ENCODE measurements around the gene TECR. TPM values are rescaled to one million over a fixed set of nuclear protein-coding genes. Genes with fewer than 3 reads are reported as not detected.

TECR gene
- total and polyA plus RNA-seq, 9 of the 15 experiments (the other 6 are each of a cell fraction or from before 2014, with no cell fraction given), result 29.3 to 211 (median 81.4) TPM

DNA sequence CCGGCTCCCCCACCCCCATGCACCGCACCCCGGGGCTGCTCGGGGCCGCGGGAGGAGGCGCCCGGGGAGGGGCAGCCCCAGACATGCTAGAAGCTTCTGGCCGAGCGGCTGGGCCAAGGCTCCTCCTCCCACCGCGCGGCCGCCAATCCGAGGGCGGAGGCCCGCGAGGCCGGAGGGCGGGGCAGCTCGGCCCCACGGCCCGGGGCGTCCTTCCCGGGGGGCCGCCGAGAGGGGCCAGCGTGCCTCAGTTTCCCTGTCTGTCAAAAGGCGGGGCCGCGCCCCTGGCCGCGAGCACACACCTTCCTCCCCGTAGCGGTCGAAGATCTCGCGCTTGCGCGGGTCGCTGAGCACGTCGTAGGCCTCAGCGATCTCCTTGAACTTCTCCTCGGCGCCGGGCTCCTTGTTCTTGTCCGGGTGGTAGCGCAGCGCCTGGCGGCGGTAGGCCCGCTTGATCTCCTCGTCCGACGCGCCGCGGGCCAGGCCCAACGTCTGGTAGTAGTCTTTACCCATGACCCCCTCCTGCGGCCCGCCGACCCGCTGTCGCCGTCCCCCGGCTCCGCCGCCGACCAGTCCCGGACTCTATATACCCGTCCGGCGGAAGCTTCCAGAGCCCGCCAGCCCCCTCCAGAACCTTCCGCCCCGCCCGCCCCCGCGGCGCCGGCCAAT, 11.4 kb upstream of the TECR start, which contains the start of gene DNAJB1 (continued):
- peak; percentile 90 for TF ChIP-seq PHB (CRISPR knock-in tag; IDR thresholded peaks at IDR 0.05)
- TF ChIP-seq, protein P1, sequence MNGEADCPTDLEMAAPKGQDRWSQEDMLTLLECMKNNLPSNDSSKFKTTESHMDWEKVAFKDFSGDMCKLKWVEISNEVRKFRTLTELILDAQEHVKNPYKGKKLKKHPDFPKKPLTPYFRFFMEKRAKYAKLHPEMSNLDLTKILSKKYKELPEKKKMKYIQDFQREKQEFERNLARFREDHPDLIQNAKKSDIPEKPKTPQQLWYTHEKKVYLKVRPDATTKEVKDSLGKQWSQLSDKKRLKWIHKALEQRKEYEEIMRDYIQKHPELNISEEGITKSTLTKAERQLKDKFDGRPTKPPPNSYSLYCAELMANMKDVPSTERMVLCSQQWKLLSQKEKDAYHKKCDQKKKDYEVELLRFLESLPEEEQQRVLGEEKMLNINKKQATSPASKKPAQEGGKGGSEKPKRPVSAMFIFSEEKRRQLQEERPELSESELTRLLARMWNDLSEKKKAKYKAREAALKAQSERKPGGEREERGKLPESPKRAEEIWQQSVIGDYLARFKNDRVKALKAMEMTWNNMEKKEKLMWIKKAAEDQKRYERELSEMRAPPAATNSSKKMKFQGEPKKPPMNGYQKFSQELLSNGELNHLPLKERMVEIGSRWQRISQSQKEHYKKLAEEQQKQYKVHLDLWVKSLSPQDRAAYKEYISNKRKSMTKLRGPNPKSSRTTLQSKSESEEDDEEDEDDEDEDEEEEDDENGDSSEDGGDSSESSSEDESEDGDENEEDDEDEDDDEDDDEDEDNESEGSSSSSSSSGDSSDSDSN (IDR thresholded peaks at IDR 0.05; ENCODE audit: borderline replicate concordance in 1 of 2, low read depth in 2 of 2, low read length in 2 of 2), result peak; percentile 83 to 91; a peak in 2 of 4 replicates
- 0 out of 2 replicates have a peak, but pooled peaks have one; percentile 7 for TF ChIP-seq JUND (IDR thresholded peaks at IDR 0.05; ENCODE audit: borderline replicate concordance, low read depth, low read length)
- 0 out of 3 replicates have a peak, but pooled peaks have one; percentile 9 for TF ChIP-seq JUND (tag; IDR thresholded peaks at IDR 0.05; ENCODE audit: borderline replicate concordance, low read depth, low read length)
- TF ChIP-seq, protein P2, sequence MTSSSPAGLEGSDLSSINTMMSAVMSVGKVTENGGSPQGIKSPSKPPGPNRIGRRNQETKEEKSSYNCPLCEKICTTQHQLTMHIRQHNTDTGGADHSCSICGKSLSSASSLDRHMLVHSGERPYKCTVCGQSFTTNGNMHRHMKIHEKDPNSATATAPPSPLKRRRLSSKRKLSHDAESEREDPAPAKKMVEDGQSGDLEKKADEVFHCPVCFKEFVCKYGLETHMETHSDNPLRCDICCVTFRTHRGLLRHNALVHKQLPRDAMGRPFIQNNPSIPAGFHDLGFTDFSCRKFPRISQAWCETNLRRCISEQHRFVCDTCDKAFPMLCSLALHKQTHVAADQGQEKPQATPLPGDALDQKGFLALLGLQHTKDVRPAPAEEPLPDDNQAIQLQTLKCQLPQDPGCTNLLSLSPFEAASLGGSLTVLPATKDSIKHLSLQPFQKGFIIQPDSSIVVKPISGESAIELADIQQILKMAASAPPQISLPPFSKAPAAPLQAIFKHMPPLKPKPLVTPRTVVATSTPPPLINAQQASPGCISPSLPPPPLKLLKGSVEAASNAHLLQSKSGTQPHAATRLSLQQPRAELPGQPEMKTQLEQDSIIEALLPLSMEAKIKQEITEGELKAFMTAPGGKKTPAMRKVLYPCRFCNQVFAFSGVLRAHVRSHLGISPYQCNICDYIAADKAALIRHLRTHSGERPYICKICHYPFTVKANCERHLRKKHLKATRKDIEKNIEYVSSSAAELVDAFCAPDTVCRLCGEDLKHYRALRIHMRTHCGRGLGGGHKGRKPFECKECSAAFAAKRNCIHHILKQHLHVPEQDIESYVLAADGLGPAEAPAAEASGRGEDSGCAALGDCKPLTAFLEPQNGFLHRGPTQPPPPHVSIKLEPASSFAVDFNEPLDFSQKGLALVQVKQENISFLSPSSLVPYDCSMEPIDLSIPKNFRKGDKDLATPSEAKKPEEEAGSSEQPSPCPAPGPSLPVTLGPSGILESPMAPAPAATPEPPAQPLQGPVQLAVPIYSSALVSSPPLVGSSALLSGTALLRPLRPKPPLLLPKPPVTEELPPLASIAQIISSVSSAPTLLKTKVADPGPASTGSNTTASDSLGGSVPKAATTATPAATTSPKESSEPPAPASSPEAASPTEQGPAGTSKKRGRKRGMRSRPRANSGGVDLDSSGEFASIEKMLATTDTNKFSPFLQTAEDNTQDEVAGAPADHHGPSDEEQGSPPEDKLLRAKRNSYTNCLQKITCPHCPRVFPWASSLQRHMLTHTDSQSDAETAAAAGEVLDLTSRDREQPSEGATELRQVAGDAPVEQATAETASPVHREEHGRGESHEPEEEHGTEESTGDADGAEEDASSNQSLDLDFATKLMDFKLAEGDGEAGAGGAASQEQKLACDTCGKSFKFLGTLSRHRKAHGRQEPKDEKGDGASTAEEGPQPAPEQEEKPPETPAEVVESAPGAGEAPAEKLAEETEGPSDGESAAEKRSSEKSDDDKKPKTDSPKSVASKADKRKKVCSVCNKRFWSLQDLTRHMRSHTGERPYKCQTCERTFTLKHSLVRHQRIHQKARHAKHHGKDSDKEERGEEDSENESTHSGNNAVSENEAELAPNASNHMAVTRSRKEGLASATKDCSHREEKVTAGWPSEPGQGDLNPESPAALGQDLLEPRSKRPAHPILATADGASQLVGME (CRISPR knock-in tag; IDR thresholded peaks at IDR 0.05), result no peak
- TF ChIP-seq NCOR1 (IDR thresholded peaks at IDR 0.05), result 0 out of 2 replicates have a peak, but pooled peaks have one; percentile 33
- 0 out of 4 replicates have a peak, but pooled peaks of 1 of the 2 experiments have one; percentile 25 for TF ChIP-seq RAD21 (CRISPR knock-in tag; conservative IDR thresholded peaks at IDR 0.05 in 1 of 2, IDR thresholded peaks at IDR 0.05 in 1 of 2)
- peak; percentile 80 for TF ChIP-seq SMAD4 (CRISPR knock-in tag; conservative IDR thresholded peaks at IDR 0.05)
- 0 out of 2 replicates have a peak, but pooled peaks have one; percentile 45 for TF ChIP-seq GATAD2A (IDR thresholded peaks at IDR 0.05)
- TF ChIP-seq ZNF224 (CRISPR knock-in tag; IDR thresholded peaks at IDR 0.05), result 0 out of 2 replicates have a peak, but pooled peaks have one; percentile 54
- no peak for TF ChIP-seq ETV6 (IDR thresholded peaks at IDR 0.05; ENCODE audit: borderline replicate concordance in 1 of 2, low read depth in 2 of 2, low read length in 1 of 2)
- no peak for TF ChIP-seq ETV6 (CRISPR knock-in tag; IDR thresholded peaks at IDR 0.05; ENCODE audit: borderline replicate concordance)
- TF ChIP-seq CTBP1 (IDR thresholded peaks at IDR 0.05; ENCODE audit: borderline replicate concordance), result peak; percentile 13
- TF ChIP-seq XRCC5 (IDR thresholded peaks at IDR 0.05; ENCODE audit: low read depth, low read length), result no peak; the same call in 1 of the 2 replicates
- TF ChIP-seq, protein P3, sequence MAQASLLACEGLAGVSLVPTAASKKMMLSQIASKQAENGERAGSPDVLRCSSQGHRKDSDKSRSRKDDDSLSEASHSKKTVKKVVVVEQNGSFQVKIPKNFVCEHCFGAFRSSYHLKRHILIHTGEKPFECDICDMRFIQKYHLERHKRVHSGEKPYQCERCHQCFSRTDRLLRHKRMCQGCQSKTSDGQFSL (CRISPR knock-in tag; IDR thresholded peaks at IDR 0.05), result peak; percentile 76
- TF ChIP-seq, protein P3 (tag; IDR thresholded peaks at IDR 0.05), result no peak
- peak; percentile 97 for TF ChIP-seq POLR2H (tag; IDR thresholded peaks at IDR 0.05; ENCODE audit: low read depth)
- peak; percentile 54; the same call in 1 of the 2 replicates for TF ChIP-seq RNF2 (IDR thresholded peaks at IDR 0.05)
- TF ChIP-seq FOSL1 (tag; conservative IDR thresholded peaks at IDR 0.05), result 0 out of 2 replicates have a peak, but pooled peaks have one; percentile 17
